Measurements from ENCODE around the gene CYSLTR2. TPM values are rescaled to one million over a fixed set of nuclear protein-coding genes. Genes with fewer than 3 reads are reported as not detected.

The CYSLTR2 gene, protein sequence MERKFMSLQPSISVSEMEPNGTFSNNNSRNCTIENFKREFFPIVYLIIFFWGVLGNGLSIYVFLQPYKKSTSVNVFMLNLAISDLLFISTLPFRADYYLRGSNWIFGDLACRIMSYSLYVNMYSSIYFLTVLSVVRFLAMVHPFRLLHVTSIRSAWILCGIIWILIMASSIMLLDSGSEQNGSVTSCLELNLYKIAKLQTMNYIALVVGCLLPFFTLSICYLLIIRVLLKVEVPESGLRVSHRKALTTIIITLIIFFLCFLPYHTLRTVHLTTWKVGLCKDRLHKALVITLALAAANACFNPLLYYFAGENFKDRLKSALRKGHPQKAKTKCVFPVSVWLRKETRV
- 1 to 10 TPM in 1 of 4 donors, under 1 TPM in 2, not detected in 1; 0.80 to 1.2 (median 0.83) TPM for total RNA-seq

DNA sequence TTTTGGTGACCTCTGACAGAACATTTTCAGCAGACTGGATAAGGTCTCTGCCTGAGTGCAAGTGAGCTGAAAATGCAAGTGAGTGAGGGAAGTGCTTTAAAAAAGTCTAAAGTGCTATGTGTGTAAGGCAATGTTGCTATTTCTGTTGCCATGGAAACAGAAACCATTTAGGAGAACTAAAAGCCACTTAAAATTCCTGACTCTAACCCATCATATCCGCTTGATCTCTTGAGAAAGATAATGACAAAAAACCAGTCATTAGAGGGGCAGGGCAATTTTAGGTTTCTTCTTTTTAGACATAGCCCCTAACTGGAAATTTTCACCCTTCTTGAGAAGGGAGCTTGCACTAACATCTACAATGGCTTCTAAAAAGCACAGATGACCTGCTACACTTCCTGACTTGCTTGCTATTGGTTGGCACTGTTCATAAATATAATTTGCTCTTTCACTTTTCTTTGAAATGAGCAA is at the start of gene CYSLTR2:
TSS of gene CYSLTR2 (plus strand) at position 458 of the 468 bp plus-strand sequence. CDS start 52,889 bp downstream, outside the sequence.
- Histone ChIP-seq H3K4me1 (no peaks in the 10 kb centered on the region), H3K4me3 (peak within 1 kb of the TSS in 3 of 4 donors; percentile 7 to 21 (median 10)), H3K27me3 (no peaks in the 10 kb centered on the region), H3K27ac (peak within 1 kb of the TSS in 2 of 4 donors; percentile 19 to 44), H3K9me3 (no peaks in the 10 kb centered on the region), H3K36me3 (no peaks in the 10 kb centered on the region)
- no peak for TF ChIP-seq POLR2A (IDR thresholded peaks at IDR 0.05)
- TF ChIP-seq, protein P1, sequence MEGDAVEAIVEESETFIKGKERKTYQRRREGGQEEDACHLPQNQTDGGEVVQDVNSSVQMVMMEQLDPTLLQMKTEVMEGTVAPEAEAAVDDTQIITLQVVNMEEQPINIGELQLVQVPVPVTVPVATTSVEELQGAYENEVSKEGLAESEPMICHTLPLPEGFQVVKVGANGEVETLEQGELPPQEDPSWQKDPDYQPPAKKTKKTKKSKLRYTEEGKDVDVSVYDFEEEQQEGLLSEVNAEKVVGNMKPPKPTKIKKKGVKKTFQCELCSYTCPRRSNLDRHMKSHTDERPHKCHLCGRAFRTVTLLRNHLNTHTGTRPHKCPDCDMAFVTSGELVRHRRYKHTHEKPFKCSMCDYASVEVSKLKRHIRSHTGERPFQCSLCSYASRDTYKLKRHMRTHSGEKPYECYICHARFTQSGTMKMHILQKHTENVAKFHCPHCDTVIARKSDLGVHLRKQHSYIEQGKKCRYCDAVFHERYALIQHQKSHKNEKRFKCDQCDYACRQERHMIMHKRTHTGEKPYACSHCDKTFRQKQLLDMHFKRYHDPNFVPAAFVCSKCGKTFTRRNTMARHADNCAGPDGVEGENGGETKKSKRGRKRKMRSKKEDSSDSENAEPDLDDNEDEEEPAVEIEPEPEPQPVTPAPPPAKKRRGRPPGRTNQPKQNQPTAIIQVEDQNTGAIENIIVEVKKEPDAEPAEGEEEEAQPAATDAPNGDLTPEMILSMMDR (IDR thresholded peaks at IDR 0.05) = no peak
- no peak for DNase-seq

- no peaks in the 10 kb centered on the region for H3K4me1 ChIP-seq
These were observed 38.7 kb upstream of the CYSLTR2 start for GRCh38 chr13:48615049-48615448.

GRCh38 chr13:48618937-48619336 is 34.8 kb upstream of the CYSLTR2 start:
- no peak for DNase-seq
- peaks cover 0 to 8% (median 4%) of the 10 kb centered on the region in 4 donors for H3K9me3 ChIP-seq
- no peaks in the 10 kb centered on the region for H3K27me3 ChIP-seq
- H3K4me3 ChIP-seq = no peak overlapping the region
- TF ChIP-seq, protein P1 (IDR thresholded peaks at IDR 0.05) = no peak
- no peak for TF ChIP-seq POLR2A (IDR thresholded peaks at IDR 0.05)
- H3K36me3 ChIP-seq = no peaks in the 10 kb centered on the region
- H3K4me1 ChIP-seq = no peaks in the 10 kb centered on the region
- no peak overlapping the region for H3K27ac ChIP-seq

More at GRCh38 chr13:48615049-48615448, 38.7 kb upstream of the CYSLTR2 start:
- TF ChIP-seq, protein P1 (IDR thresholded peaks at IDR 0.05) = no peak
- TF ChIP-seq POLR2A (IDR thresholded peaks at IDR 0.05) = no peak
- Histone ChIP-seq H3K27ac (no peak overlapping the region), H3K4me3 (no peak overlapping the region), H3K9me3 (no peaks in the 10 kb centered on the region), H3K27me3 (no peaks in the 10 kb centered on the region), H3K36me3 (no peaks in the 10 kb centered on the region)
- no peak for DNase-seq

DNA sequence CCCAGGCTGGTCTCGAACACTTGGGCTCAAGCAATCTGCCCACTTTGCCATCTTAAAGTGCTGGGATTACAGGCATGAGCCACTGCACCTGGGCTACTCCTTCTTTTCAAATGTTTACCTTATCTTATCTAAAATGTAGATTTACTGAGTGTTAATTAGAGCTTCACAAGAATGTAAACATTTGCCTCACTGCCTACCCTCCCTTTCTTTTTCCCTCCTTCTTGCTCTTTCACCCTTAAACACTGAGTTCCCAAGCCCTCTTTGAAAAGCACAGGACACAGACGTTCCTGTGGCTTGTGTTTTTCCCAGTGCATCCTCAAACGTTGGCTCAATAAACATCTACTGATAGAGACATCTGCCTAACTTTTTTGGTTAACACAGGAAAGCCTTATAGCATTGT is 32.7 kb upstream of the CYSLTR2 start:
- TF ChIP-seq POLR2A (IDR thresholded peaks at IDR 0.05) = no peak
- TF ChIP-seq, protein P1 (IDR thresholded peaks at IDR 0.05) = no peak
- no peaks in the 10 kb centered on the region for H3K27me3 ChIP-seq
- no peak overlapping the region for H3K4me3 ChIP-seq
- H3K27ac ChIP-seq = no peak overlapping the region
- H3K36me3 ChIP-seq = no peaks in the 10 kb centered on the region
- H3K4me1 ChIP-seq = no peaks in the 10 kb centered on the region
- DNase-seq = no peak
- H3K9me3 ChIP-seq = peaks cover 0 to 8% (median 4%) of the 10 kb centered on the region in 4 donors

GRCh38 chr13:48624016-48624415 is 29.7 kb upstream of the CYSLTR2 start:
- DNase-seq = no peak
- H3K4me1 ChIP-seq = no peaks in the 10 kb centered on the region

More at GRCh38 chr13:48624016-48624415, 29.7 kb upstream of the CYSLTR2 start:
- Histone ChIP-seq H3K27ac (no peak overlapping the region), H3K9me3 (peaks cover 0 to 8% (median 4%) of the 10 kb centered on the region in 4 donors), H3K4me3 (no peak overlapping the region), H3K36me3 (no peaks in the 10 kb centered on the region), H3K27me3 (no peaks in the 10 kb centered on the region)
- TF ChIP-seq POLR2A (IDR thresholded peaks at IDR 0.05) = no peak
- TF ChIP-seq, protein P1 (IDR thresholded peaks at IDR 0.05) = no peak
